H1 (cell line): Measurements from ENCODE around the gene GPR25. TPM values are rescaled to one million over a fixed set of nuclear protein-coding genes. Genes with fewer than 3 reads are reported as not detected.

Source experiments
- CTCF ChIA-PET: fragments of 300-600 bp; sonication (Branson Sonifier 250); formaldehyde crosslinking; loops from one replicate; lab custom pipeline; 2021; ENCODE audit not compliant: partially characterized antibody; lab: Charles Lee
- POLR2A ChIA-PET: fragments of 300-600 bp; sonication (Branson Sonifier 250); formaldehyde crosslinking; loops from one replicate; lab custom pipeline; 2021; ENCODE audit warnings: inconsistent platforms; ENCODE audit not compliant: partially characterized antibody; lab: Charles Lee
- DNase-seq, 2 experiments: peaks; one replicate each; pipeline versions ENCODE4 v3.0.0 to v3.0.0-alpha.2; 2010 to 2022; ENCODE audit warnings: low spot score in 2 of 2, low read depth in 1 of 2, mixed read lengths in 1 of 2
- FAIRE-seq: peaks from 2 replicates; lab custom pipeline; 2011; peaks lifted over from hg19 to GRCh38; lab: Jason Lieb, UNC
- H2AFZ ChIP-seq: 2 replicates; pipeline ENCODE4 v1.8.1; 2012; ENCODE audit warnings: low read length, inconsistent platforms
- H2AK5ac ChIP-seq: 2 replicates; pipeline ENCODE4 v1.6.1; 2013; ENCODE audit warnings: low read depth, low read length
- H2BK120ac ChIP-seq: replicated peaks from 2 replicates; pipeline ENCODE3; 2013; ENCODE audit warnings: low read depth, low read length, inconsistent platforms
- H2BK12ac ChIP-seq: 2 replicates; pipeline ENCODE4 v1.6.1; 2013; ENCODE audit warnings: low read depth, low read length
- H2BK15ac ChIP-seq: 2 replicates; pipeline ENCODE4 v1.6.1; 2013; ENCODE audit warnings: low read length
- H2BK20ac ChIP-seq: 2 replicates; pipeline ENCODE4 v1.6.1; 2013; ENCODE audit warnings: low read length
- H2BK5ac ChIP-seq: 2 replicates; pipeline ENCODE4 v1.6.1; 2013; ENCODE audit warnings: low read depth, low read length
- H3K14ac ChIP-seq: 2 replicates; pipeline ENCODE4 v1.6.1; 2013; ENCODE audit warnings: inconsistent platforms; ENCODE audit not compliant: insufficient read length
- H3K18ac ChIP-seq: 2 replicates; pipeline ENCODE4 v1.6.1; 2013; ENCODE audit warnings: low read length; ENCODE audit errors: extremely low read depth
- H3K23ac ChIP-seq: 2 replicates; pipeline ENCODE4 v1.6.1; 2013; ENCODE audit warnings: inconsistent platforms; ENCODE audit not compliant: insufficient read length
- H3K23me2 ChIP-seq: 2 replicates; pipeline ENCODE4 v1.6.1; 2013; ENCODE audit warnings: low read depth, low read length
- H3K27ac ChIP-seq: 2 replicates; pipeline ENCODE4 v1.6.1; 2011; ENCODE audit warnings: low read depth, low read length, inconsistent platforms
- H3K27me3 ChIP-seq, 4 experiments: replicated peaks in 1 of 4; 1 replicate in 1 of 4; 2 replicates in 3 of 4; pipeline versions ENCODE4 v1.6.1 to v1.8.1; 2011 to 2013; ENCODE audit warnings: low read length in 3 of 4, mild to moderate bottlenecking in 3 of 4, inconsistent platforms in 2 of 4, mixed read lengths in 2 of 4, moderate library complexity in 1 of 4; ENCODE audit not compliant: control insufficient read depth in 3 of 4, insufficient read depth in 3 of 4; ENCODE audit errors: extremely low read depth in 1 of 4
- H3K36me3 ChIP-seq, 4 experiments: 2 replicates each; pipeline versions ENCODE4 v1.6.1 to v1.8.1; 2011 to 2013; ENCODE audit warnings: mild to moderate bottlenecking in 4 of 4, low read length in 3 of 4, moderate library complexity in 2 of 4, control low read depth in 1 of 4, inconsistent platforms in 1 of 4; ENCODE audit not compliant: insufficient read depth in 4 of 4, control insufficient read depth in 2 of 4
- H3K4ac ChIP-seq: replicated peaks from 2 replicates; pipeline ENCODE3; 2013; ENCODE audit warnings: low read length, low read depth, mixed read lengths, inconsistent platforms; ENCODE audit not compliant: insufficient read length
- H3K4me1 ChIP-seq, 4 experiments: replicated peaks in 1 of 4; 1 replicate in 1 of 4; 2 replicates in 3 of 4; pipeline versions ENCODE4 v1.6.1 to v1.8.1; 2011 to 2013; ENCODE audit warnings: low read length in 3 of 4, inconsistent platforms in 2 of 4, mixed read lengths in 1 of 4; ENCODE audit not compliant: insufficient read depth in 4 of 4, control insufficient read depth in 3 of 4
- H3K4me2 ChIP-seq, 2 experiments: 2 replicates each; pipeline versions ENCODE4 v1.6.1 to v1.8.1; 2011 to 2013; ENCODE audit warnings: low read depth in 2 of 2, low read length in 2 of 2, control low read depth in 1 of 2, inconsistent platforms in 1 of 2, mild to moderate bottlenecking in 1 of 2; ENCODE audit not compliant: insufficient read depth in 1 of 2
- H3K4me3 ChIP-seq, 4 experiments: fragments of 200-600, 300-600 bp in 1 of 4; sonication (generic), shearing (Covaris generic), sonication (Bioruptor Twin) in 1 of 4; 2 replicates each; pipeline versions ENCODE4 v1.5.1 to v1.8.1; 2011 to 2016; ENCODE audit warnings: low read length in 4 of 4, low read depth in 3 of 4, control low read depth in 2 of 4, inconsistent platforms in 2 of 4, mild to moderate bottlenecking in 2 of 4, mixed read lengths in 1 of 4, moderate library complexity in 1 of 4; ENCODE audit not compliant: insufficient read depth in 2 of 4; ENCODE audit errors: extremely low read depth in 1 of 4
- H3K56ac ChIP-seq: replicated peaks from 2 replicates; pipeline ENCODE3; 2013; ENCODE audit warnings: low read depth, mild to moderate bottlenecking, mixed read lengths, low read length, inconsistent platforms; ENCODE audit not compliant: insufficient read length
- H3K79me1 ChIP-seq: 2 replicates; pipeline ENCODE4 v1.6.1; 2013; ENCODE audit warnings: low read depth, low read length, control low read depth
- H3K79me2 ChIP-seq, 2 experiments: 2 replicates each; pipeline versions ENCODE4 v1.6.1 to v1.8.1; 2012 to 2013; ENCODE audit warnings: low read length in 2 of 2, mild to moderate bottlenecking in 2 of 2, inconsistent platforms in 1 of 2; ENCODE audit not compliant: insufficient read depth in 2 of 2, control insufficient read depth in 1 of 2
- H3K9ac ChIP-seq, 4 experiments: replicated peaks in 1 of 4; 1 replicate in 1 of 4; 2 replicates in 3 of 4; pipeline versions ENCODE4 v1.6.1 to v1.8.1; 2011 to 2013; ENCODE audit warnings: low read depth in 3 of 4, low read length in 3 of 4, control low read depth in 2 of 4, mild to moderate bottlenecking in 2 of 4, moderate library complexity in 2 of 4, inconsistent platforms in 1 of 4; ENCODE audit errors: extremely low read depth in 1 of 4
- H3K9me3 ChIP-seq, 2 experiments: 2 replicates each; pipeline versions ENCODE4 v1.6.1 to v1.8.1; 2012 to 2013; ENCODE audit warnings: mild to moderate bottlenecking in 2 of 2, moderate library complexity in 2 of 2, control low read depth in 1 of 2, inconsistent platforms in 1 of 2, low read depth in 1 of 2, low read length in 1 of 2, mixed read lengths in 1 of 2; ENCODE audit not compliant: insufficient read depth in 2 of 2
- H4K20me1 ChIP-seq, 2 experiments: replicated peaks in 1 of 2; 2 replicates each; pipeline versions ENCODE3 to v1.8.1; 2011 to 2013; ENCODE audit warnings: inconsistent platforms in 2 of 2, low read length in 2 of 2, mild to moderate bottlenecking in 1 of 2; ENCODE audit not compliant: insufficient read depth in 2 of 2, control insufficient read depth in 1 of 2
- H4K5ac ChIP-seq: 2 replicates; pipeline ENCODE4 v1.6.1; 2013; ENCODE audit warnings: low read length, low read depth, mixed read lengths, inconsistent platforms; ENCODE audit not compliant: insufficient read length
- H4K8ac ChIP-seq: 2 replicates; pipeline ENCODE4 v1.8.0; 2013; ENCODE audit warnings: mild to moderate bottlenecking, moderate library complexity, low read length, inconsistent platforms; ENCODE audit not compliant: insufficient read depth; ENCODE audit errors: extremely low read depth
- H4K91ac ChIP-seq: replicated peaks from 2 replicates; pipeline ENCODE3; 2013; ENCODE audit warnings: low read length, mixed read lengths, inconsistent platforms; ENCODE audit not compliant: insufficient read length
- KDM5A ChIP-seq: fragments of 200-600 bp; IDR thresholded peaks from 2 replicates; pipeline ENCODE4 v1.7.1; 2012; ENCODE audit warnings: mild to moderate bottlenecking, low read length, inconsistent platforms, mixed read lengths
- WGBS, 2 experiments: shearing (Covaris generic) in 1 of 2; methylation state at CpG; one replicate each; pipeline versions ENCODE4 v1.1.6 to v1.1.7; 2013 to 2015; ENCODE audit warnings: low lambda C conversion rate in 2 of 2, mixed read lengths in 2 of 2, inconsistent platforms in 1 of 2, low coverage in 1 of 2, missing lambda C conversion rate in 1 of 2; ENCODE audit not compliant: insufficient replicate concordance in 2 of 2, insufficient coverage in 1 of 2, insufficient read length in 1 of 2; ENCODE audit errors: extremely low coverage in 1 of 2, missing lambda C conversion rate in 1 of 2; 5-methylcytosine and 5-hydroxymethylcytosine counted together
- polyA plus RNA-seq, 7 experiments: library from polyadenylated mRNA; depleted of rRNA in 3 of 7; stranded (reverse) in 5 of 7; unstranded in 2 of 7; fragments of >200 nt in 5 of 7; fragments of 200-250 nt in 2 of 7; gene quantifications; 1 replicate in 5 of 7; 2 replicates in 1 of 7; 4 replicates in 1 of 7; pipeline versions ENCODE4 v1.2.1 to v1.2.3, GENCODE V29; 2011 to 2013; ENCODE audit warnings: missing spikeins in 2 of 7, mixed read lengths in 2 of 7
- total RNA-seq: library from RNA; stranded (reverse); fragmentation: NEBNext Ultra II Directional; extraction: Animal tissue kit (Norgen Biotek cat#: 25700); gene quantifications from 2 replicates; pipeline ENCODE4 v1.2.1, GENCODE V29; 2021

GPR25 gene
- total and polyA plus RNA-seq, 2 of the 8 experiments (the other 6 are each of a cell fraction or from before 2014, with no cell fraction given), result not detected

GRCh38 chr1:200880212-200880611, 7.4 kb downstream of the GPR25 start:
- H2BK20ac ChIP-seq, result no peak overlapping the region
- no peak overlapping the region for H4K5ac ChIP-seq
- no peak overlapping the region for H3K4me3 ChIP-seq
- no peak overlapping the region for H2BK120ac ChIP-seq
- no peak overlapping the region for H2AK5ac ChIP-seq
- H3K4ac ChIP-seq, result no peak overlapping the region
- FAIRE-seq (no peak), DNase-seq (peak in 1 of 2 experiments; percentile 37)
- H2AFZ ChIP-seq, result no peak overlapping the region
- H3K23ac ChIP-seq, result no peak overlapping the region
- no peak overlapping the region for H3K56ac ChIP-seq
- no peaks in the 10 kb centered on the region for H3K79me1 ChIP-seq
- H3K9me3 ChIP-seq, result no peaks in the 10 kb centered on the region
- H4K91ac ChIP-seq, result no peak overlapping the region
- H3K79me2 ChIP-seq, result no peaks in the 10 kb centered on the region
- no peaks in the 10 kb centered on the region for H3K23me2 ChIP-seq
- H4K20me1 ChIP-seq, result no peaks in the 10 kb centered on the region
- H3K18ac ChIP-seq, result no peak overlapping the region
- no peaks in the 10 kb centered on the region for H3K36me3 ChIP-seq
- ChIA-PET POLR2A (interaction anchor here (1.2 to 7.9 kb wide), 3 partner anchors 11 to 16 kb away, joined by 3 to 68 read pairs (median 5); no protein-coding TSS in a partner anchor), CTCF (interaction anchor here (0.6 to 6.3 kb wide), 4 partner anchors 11 to 258 kb away, joined by 3 to 47 read pairs (median 4); partner anchors contain the start of gene INAVA)
- H2BK15ac ChIP-seq, result no peak overlapping the region
- no peak overlapping the region for H2BK5ac ChIP-seq
- no peak overlapping the region for H3K9ac ChIP-seq
- no peak overlapping the region for H3K27ac ChIP-seq
- H4K8ac ChIP-seq, result no peak overlapping the region
- WGBS, 2 experiments, result 71% methylated on average over 3 of the region's 3 CpGs; no CpG with 5 or more reads in 1 of the 2 experiments
- H3K4me2 ChIP-seq, result no peak overlapping the region
- H3K4me1 ChIP-seq, result peaks cover 0 to 6% (median 5%) of the 10 kb centered on the region in 4 experiments; a peak in 4 of 7 replicates
- no peak overlapping the region for H2BK12ac ChIP-seq
- no peaks in the 10 kb centered on the region for H3K27me3 ChIP-seq
- no peak overlapping the region for H3K14ac ChIP-seq
- no peak for TF ChIP-seq KDM5A
